CD4-positive, alpha-beta T cell treated with Interleukin-6 at 100 ng/mL for 8 hours (primary cell): ENCODE measurements around the gene ATP10B.

Experiments used
- DNase-seq: peaks from one replicate; pipeline ENCODE4 v3.0.0-alpha.2; 2020; ENCODE audit warnings: mixed read lengths, low spot score

Gene ATP10B

DNA sequence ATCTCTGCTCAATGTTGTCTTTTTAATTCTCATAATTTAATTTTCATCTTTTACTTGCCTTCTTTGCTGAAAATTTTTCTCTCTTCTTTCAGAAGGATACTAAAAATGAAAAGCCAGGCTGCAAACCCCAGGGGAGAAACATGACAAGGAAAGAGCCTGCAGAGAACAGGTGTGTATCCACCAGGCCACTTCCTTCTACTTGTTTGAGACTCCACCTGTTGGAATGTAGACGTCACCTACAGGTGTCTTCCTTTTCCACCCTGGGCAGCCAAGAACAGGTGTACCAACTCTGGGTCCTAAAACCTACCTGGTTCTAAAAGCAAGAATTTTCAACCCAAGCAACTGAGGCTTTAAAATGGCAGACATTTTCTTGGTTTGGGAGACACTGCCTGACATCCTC, 166.8 kb downstream of the ATP10B start:
- no peak for DNase-seq

DNA sequence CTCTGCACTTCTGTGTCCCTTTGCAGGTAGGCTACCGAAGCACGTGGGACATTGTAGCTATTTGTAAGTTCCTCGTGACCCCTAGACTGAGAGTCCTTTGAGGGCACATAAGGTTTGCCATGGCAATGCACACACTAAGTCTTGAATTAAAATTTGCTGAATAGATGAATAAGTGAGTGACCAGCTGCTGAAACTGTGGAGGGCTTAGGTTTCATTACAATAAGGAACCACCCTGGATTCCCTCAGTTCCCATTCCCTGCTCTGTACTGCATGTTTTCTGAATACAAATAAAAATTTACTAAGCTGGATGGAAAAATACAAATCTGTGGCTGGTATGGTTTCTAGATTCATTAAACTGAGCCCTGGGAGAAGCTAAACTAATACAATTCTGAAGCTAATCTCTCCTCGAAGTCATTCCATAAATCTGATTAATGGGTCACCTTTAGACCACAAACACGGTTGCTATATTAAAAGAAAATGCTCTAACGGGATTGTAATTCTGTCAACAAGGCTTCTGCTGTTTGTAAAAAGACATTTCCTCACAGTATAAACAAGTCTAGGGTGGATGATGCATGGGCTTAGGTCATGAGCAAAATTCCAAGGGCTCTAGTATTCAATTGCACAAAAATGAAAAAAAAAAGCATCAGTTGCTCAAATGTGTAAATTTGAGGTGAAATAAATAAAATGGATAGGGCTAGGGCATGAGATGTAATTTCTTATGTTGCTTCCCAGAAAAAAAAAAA, 172.3 kb downstream of the ATP10B start:
- DNase-seq = no peak

DNA sequence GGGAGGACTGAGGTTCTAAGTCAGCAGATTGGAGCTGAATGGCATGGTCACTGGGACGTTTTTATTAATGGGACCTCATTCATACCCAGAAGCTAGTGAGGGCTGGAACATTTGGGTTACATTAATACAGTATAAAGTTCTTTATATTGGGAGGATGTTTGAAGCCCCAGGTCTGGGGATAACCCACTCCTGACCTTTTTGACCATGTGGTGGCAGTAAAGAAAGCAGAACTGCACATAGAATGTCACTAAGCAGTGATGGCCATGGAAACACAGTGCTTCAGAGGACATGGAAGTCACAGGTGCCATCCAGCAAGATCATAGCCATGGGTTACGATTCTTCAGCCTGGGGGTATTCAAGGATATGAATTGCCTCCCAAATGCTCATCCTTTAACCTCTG, 176.0 kb downstream of the ATP10B start:
- DNase-seq = no peak

DNA sequence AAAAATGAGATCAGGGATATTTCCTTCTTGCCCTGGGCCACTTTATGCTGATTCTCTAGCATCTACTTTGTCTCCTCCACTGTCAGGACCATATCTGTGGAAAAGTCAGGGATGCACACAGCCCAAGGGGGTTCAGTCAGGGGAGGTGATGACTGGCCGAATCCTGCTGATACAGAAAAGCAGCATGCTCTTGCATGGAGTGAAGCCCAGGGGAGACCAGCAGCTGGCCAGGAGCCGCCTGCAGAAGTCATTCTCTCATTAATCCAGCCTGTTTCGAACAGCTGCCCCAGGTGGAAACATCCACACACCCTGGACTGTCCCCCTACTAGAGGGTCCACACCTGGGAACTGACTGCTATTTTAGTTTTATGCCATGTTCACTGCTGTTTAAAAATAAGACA, 177.1 kb downstream of the ATP10B start:
- no peak for DNase-seq

DNA sequence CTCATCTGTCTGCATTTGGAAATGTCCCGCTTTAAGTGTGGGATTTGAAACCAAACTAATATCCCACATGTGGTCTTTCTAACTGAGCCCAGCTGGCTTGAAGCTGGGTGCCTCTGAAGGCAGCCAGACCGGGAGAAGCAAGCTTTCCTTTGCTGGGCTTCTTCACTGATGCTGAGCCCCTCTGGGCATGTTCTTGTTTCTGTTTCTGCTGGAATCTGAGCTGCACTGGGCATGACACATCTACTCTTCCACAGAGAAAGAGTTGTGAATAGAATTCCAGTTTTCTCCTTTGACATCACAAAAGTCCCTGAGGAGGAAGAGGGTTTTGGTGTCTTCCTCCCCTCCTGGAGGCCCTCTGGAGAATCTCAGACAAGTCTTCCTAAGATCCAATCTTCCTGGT, 179.5 kb downstream of the ATP10B start:
- DNase-seq = no peak

DNA sequence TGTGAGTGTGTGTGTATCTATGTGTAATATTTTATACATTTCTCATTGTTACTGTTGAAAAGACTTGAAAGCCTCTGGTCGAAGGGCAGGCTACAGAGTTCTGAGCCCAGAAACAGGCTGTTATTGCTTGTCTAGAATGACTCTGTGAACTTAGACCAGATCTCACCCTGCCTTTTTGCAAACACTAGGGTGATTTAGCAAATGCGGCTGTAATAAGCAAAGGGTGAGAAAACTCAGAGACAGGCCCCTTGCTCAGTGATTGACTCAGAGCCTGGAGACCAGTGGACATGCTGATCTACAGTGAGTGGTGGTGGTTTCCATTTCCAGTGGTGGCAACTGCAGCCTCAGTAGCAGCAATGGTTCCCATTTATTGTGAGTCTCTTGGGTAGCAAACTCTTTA, 183.7 kb downstream of the ATP10B start:
- no peak for DNase-seq

DNA sequence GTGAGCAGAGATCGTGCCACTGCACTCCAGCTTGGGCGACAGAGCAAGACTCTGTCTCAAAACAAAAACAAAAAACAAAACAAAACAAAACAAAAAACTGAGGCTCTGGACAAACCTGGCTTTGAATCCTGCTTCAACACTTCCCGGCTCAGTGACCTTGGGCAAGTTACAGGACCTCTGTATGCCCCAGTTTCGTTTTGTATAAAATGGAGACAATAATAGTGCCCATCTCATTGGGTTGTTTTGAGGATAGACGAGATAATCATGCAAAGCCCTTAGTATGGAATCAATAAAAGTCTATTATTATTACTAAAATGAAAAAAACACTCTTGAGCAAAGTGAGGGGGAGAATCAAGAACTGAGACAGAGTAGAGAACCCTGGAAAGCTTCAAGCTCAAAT, 184.9 kb downstream of the ATP10B start:
- no peak for DNase-seq

DNA sequence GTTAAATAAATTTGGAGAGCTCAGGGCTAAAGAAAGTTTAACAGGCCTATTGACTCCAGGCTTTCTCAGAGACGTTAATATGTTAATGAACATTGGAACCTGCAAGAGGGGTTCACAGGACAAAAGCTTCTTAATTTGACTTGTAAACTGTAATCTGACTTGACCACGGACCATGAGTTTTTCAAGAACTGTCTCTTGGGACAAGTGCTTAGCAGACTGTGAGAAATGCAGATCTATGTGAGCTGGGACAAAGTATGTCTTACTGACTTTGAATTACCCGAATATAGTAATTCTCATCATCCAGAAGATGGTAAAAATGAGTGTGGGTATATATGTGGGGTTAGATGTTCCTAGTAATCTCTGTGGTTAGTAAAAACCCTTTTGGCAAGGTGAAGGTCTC, 186.6 kb downstream of the ATP10B start:
- DNase-seq = no peak

DNA sequence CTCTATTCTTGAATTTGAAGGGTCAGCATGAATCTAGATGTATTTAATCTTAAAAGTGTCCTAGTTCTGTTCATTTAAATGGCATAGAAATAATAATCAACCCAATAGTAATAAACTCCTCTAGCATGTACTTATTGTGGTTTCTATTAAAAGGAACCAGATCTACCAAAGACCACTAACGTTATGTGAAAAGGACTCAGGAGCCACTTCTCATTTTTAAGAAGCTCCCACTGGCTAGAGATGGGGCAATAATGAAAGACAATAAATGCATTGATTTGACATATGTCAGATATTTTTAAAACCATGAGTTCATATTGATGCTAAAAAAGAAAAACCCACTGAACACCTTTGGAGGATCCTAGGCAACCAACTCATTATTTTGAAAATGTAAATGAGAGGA, 191.9 kb downstream of the ATP10B start:
- DNase-seq = no peak

DNA sequence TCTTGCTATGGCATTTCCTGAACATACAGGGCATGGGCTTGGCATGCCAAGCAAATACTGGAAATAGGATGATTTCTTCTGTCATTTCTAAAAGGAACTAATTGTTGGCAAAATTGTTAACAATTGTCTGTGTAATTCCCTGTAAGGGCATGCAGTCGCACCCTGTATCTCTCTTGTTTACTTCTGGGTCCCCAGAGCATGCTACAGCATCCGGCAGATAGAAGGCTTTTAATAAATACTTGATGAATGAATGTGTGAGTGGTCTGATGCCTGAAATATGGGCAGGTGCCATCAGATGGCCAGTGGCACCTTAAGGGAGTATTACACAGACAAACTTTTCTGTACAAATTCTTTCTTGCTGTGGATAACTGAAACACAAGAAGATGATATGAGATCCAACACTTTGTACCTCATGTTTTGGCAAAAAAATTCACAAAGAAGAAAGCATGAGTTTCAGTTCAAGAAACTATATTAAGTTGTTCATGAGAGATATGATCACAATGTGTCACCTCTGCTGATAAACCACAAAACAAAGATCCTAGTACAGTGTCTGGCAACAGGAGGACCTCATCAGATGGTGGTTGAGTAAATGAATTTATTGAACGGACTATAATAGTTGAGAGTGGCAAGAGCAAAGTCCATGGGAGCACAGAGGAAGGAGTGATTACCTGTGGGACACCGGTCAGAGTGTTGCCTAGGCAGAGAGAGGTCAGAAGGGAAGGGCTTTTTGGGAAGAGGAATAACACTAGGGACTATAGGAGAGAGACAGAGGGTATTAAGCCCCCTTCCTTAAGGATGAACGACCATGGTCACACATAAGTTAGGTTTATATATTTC, 194.2 kb downstream of the ATP10B start:
- no peak for DNase-seq

DNA sequence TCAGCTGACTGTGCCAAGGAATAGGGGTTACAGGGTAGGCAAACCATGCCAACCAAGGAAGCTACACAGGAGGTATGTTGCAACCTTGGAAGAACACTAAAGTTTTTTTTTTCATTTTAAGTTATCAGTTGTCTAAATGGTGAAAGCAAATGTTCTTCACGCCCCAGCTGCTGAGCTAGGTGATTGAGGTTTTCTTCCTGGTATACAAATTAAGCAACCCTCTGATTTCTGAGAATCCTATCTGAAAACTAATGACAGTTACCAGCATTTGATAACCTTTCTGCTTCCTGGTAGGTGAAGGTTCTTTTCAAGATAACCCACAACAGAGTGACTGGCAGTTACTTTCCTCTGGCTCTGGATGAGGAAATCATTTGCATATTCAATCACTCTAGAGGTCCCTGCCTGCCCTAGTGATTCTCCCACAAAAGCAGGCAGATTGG, 194.9 kb downstream of the ATP10B start:
- no peak for DNase-seq

DNA sequence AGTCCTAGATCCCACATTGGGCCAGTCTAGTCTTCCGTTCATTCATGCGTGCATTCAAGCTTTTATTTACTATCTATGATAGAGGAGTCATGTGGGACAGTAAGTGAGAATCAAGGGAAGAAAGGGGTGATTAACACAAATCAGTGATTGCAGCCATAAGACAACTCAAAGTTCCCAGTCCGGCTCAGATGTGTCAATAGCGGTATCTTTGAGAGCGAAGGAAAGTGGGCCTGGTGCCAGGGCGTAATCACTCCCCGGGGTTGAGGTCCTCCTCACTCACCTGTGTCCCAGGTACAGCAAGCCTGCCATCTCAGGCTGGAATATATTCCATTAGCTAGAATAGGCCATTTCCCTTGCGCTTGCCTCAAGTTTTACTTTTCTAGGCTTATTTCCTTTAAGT, 196.3 kb downstream of the ATP10B start:
- no peak for DNase-seq

DNA sequence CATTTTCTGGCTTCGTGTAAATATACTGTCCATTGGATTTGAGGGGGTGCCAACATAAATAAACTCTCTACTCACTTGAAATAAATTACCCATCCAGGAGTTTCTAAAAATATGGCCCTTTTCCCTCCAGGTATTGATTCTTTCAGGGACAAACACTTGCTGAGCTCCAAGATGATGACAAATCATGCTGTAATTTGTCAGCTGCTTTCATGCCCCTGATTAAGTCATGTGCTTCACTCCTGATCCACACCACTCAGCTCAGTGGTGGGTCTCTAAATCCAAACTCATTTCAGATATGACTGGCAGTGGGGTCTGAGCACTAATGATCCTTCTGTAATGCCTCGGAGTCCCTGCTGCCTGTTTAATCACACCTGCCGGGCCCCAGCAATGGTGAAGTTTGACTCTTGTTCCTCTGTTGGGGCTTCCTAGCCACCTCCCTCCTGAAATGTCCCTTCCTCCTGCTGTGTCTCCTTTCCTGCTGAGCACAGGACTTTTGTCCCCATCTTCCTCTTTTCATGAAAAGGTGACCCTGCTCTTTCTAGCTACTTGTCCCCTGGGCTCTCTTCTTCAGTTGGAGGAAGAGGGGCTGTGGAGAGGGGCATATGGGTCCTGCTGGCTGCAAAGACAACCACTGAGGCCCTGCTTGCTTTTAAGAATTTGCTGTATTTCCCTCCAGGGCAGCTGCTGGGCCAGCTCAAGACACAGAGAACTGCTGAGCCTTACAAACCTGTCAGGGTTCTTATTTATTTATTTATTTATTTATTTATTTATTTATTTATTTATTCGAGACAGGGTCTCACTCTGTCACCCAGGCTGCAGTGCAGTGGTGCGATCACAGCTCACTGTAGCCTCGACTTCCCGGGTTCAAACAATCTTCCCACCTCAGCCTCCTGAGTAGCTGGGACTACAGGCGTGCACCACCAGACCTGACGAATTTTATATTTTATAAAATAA, 200.0 kb downstream of the ATP10B start:
- DNase-seq = no peak

DNA sequence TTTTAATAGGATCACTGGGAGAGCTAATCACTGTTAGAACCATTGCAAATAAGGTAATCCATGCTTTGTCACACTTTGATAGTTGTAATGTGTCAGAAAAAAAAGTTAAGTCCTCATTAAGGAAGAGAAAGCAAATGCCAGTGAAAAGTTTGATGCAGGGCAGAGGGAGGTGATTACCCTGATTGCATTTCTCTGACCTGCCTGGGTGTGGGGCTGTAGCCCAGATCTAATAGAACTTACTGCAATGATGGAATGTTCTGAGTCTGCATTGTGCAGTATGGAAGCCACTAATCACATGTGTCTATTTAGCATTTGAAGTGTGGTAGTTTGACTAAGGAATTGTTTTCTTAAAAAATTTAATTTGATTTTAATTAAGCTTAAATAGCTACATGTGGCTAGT, 202.7 kb downstream of the ATP10B start:
- no peak for DNase-seq

DNA sequence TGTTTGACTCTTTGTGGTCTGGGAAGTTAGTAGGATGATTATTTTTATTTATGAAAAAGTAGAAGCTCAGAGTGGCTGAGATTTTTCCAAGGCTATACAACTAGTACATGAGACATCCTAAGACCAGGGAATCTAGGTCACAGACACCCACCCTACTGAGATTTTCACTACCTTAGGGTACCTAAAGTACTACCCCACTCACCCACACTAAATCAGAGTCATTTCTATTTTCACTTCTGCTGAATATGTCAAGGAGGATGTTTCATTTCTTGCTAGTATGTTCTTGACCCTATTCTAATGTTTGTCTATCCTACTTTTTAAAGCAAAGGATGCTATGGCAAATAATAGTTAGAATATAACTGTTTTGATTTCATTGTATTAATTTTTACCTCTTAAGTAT, 206.0 kb downstream of the ATP10B start:
- no peak for DNase-seq

DNA sequence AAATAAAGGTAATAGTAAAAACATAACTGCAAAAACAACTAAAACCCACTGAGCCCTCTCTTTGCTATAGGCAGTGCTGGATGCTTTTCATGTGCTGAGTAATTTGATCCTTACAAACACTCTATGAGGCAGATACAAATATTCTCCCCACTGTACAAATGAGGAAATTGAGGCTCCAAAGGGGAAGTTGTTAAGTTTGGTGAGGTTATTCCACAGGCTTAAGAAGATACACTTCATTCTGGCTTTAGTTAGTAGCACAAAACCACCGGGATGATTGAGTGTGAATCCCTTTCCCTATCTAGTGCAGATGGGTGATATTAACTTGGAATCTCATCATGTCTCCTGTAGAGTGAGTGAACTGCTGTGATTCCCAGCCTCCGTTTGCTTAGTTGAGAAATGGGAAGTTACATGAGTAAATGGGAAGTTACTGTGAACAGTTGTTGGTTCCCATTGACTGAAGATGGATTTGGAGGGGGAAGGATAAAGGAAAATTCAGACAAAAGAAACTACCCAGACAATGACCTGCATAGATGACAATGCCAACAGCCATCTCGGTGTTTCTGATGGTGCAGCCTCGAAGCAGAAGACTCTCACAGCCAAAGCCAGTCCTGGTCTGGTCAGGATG, 208.3 kb downstream of the ATP10B start:
- DNase-seq = no peak

DNA sequence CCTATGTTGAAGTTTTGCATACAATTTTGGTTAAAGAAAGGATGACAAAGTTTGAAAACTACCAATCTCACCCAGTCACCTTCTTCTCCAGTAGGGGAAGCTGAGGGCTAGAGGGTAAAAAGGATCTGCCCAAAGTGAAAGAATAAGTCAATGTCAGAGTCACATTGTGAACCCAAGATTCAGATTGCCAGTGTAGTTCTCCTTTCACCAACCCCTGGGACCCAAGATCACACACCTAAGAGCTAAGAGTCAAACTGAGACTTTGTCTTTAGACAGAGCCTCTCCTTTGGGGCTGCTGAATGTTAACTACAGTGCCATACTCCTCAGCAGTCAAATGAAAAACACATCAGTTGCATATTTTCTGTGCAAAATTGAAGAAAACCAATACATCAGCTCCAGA, 210.6 kb downstream of the ATP10B start:
- no peak for DNase-seq

DNA sequence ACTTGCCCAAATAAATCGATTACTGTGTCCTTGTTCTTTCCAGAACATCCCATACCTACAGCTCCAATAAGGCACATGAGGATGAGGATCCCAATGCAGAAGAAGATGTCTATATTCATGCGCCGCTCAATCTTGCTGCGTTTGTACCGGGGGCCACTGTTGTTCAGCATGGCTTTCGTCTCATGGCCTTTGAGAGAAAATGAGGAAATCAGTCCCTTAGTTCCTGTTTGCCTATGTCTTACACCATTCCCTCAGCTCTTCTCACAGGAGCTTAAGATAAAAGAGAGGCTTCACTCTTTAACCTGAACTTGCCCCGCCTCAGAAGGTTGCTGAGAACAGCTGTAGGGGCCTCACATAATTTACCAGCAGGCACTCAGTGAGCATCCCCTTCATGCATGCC, 211.6 kb downstream of the ATP10B start:
- no peak for DNase-seq

DNA sequence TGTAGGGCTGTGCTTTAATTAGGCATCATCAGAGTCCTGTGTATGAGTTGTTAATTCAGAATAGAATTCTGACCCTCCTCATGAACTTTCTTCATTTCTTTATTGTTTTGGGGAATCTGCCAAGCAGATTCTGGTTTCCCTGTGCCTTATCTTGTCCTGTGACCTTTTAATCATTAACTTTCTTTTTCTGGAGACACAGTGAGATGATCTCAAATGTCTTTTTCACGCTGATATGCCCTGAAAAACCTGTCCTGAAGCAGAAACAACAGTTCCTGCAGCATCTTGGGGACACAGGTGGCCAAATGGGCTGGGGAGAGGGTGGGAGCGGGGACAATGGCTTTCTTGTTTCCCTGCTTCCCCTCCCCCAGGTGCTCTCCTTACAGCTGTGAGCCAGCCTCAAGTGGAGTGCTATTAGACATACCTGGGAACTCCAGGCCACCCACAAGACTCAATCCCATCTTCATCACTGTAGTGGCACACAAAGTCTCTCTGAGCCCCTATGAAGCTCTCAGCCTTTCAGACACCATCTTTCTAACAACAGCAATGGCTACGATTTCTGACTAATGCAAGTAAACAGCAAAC, 213.8 kb downstream of the ATP10B start:
- DNase-seq = no peak

DNA sequence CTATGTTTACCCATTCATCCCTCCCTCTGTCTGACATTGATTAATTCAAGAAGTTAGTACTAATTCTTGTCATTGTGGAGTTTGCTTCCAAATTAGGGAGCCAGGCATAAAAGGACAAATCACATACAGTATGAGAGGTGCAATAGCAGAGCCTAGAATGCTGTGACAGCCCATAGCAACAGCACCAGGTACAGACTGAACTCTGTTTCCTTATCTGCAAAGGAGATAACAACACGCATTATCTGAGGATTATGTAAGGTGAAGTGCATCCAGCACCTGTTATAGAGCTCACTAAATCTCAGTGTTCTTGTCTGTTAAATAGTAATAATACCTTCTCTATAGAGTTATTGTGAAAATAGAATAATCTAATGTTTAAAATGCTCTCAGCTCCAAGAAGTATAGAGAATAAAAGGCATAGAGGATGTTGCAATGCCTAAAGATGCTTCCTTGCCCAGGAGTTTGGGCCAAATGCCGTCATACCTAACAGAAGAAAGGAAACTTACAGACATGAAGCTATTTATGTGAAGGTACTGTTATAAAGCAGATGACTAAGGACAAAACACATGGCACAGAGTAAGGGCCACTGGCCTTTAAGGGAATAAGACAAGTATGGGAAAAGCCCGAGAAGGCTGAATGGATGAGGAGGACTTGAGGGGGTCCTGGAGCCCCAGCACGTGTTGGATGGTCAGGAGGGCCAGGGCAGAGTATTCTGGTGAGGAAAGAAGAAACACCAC, 214.5 kb downstream of the ATP10B start:
- DNase-seq = no peak

DNA sequence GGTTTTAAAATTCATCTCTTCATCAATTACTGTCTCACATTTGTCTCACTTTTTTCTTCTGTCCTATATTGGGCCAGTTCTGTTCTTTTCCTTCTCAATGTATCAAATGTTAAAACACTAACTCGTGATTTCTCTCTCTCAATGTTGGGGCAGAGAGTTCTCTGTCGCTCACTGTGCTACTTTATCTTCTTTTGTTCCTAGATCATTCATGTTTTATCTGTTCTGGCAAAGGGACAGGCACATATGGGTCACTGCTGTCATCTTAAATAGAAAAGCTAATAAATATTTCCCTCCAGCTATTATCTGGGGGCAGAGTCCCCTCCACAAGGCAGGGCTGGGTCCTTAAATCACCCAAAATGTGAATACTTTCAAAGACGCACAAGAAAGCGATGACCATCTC, 216.3 kb downstream of the ATP10B start:
- DNase-seq = no peak
